ENCODE results near the gene HEXD.

The HEXD gene

GRCh38 chr17:82382933-82383255 is 35.3 kb upstream of the HEXD start:
- DNase-seq (ENCODE audit: low spot score), result no peak

GRCh38 chr17:82383411-82383810 is 34.7 kb upstream of the HEXD start:
- no peak for DNase-seq (ENCODE audit: low spot score)

DNA sequence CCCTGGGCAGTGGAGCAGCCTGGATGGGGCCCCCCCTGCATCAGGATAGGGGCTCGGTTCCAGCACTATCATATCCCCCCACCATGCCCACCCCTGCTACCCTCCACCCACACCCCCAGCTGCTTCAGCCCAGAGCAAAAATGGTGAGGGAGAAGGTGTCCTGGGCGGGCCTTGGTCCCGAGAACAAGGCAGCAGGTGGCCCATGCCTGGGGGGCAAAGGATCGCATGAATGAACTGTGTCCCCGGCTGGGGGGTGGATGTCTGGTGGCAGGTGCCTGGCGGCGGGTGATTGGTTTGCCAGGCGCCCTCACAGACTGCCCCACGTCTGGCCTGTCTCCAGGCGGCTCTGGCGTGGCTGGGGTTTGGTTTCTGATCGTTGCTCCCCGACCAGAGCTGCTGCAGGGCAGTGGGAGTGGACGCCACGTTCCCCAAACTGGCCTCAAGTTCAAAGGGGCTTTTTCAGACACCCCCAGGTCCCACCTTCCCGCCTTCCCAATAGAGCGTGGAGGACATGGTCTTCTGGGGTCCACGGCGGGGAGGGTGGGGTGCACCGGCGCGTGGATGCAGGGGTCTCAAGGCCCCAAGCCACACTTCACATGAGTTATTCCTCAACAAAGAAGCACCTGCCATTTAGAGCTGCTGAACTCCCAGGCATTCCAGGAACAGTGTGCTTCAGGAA is 34.0 kb upstream of the HEXD start:
- no peak for DNase-seq (ENCODE audit: low spot score)

GRCh38 chr17:82384730-82385481 is 33.2 kb upstream of the HEXD start:
- no peak for DNase-seq (ENCODE audit: low spot score)

GRCh38 chr17:82385559-82386254 is 32.4 kb upstream of the HEXD start:
- DNase-seq (ENCODE audit: low spot score), result no peak

DNA sequence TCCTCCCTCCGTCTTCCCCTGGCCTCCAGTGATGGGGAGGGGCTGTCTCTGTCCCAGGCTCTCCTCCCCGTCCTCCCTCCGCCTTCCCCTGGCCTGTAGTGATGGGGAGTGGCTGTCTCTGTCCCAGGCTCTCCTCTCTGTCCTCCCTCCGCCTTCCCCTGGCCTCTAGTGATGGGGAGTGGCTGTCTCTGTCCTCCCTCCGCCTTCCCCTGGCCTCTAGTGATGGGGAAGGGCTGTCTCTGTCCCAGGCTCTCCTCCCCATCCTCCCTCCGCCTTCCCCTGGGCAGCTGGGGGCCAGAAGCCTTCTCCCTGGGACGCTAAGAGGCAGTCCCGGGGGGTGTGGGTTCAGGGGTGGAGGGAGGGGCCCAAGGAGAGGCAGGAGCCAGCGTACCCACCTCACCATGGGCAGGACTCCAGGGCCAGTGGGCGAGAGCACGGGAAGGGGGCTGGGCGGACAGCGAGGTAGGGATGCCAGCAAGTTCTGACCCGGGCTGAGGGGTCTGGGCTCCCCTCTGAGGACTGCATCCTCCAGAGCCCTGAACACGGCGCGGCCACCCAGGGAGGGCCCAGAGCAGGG is 31.8 kb upstream of the HEXD start:
- no peak for DNase-seq (ENCODE audit: low spot score)

GRCh38 chr17:82386881-82387704 is 31.1 kb upstream of the HEXD start:
- no peak for DNase-seq (ENCODE audit: low spot score)

GRCh38 chr17:82387705-82388106 is 30.4 kb upstream of the HEXD start:
- no peak for DNase-seq (ENCODE audit: low spot score)

DNA sequence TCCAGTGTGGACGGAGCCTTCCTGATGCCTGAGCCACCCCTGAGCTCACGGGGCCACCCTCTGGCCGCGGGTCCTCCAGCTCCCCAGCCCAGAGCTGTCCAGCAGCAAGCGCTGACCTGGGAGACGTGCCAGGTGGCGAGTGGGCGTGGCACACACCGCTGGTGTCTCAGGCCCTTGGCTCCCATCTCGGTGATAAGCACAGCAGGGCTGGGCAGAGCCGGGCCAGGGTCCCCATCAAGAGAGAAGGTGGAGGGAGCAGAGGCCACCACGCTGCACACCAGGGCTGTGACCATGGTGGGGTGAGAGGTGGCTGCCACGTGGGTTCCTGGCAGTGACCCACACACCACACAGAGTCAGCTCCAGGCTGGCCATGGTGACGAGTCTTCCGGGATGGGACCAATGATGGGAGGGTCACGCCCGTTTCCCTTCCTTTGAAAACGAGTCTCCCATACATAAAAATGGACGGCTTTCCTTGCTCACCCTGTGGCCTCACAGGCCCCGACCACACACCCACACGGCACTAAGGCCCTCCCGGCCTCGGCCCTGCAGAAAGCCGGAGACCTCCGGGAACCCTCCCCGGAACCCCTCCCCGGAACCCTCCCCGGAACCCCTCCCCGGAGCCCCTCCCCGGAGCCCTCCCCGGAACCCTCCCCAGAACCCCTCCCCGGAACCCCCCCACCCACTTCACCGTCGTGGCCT is 29.8 kb upstream of the HEXD start:
- DNase-seq (ENCODE audit: low spot score), result no peak

GRCh38 chr17:82388922-82389283 is 29.2 kb upstream of the HEXD start:
- DNase-seq (ENCODE audit: low spot score), result no peak

DNA sequence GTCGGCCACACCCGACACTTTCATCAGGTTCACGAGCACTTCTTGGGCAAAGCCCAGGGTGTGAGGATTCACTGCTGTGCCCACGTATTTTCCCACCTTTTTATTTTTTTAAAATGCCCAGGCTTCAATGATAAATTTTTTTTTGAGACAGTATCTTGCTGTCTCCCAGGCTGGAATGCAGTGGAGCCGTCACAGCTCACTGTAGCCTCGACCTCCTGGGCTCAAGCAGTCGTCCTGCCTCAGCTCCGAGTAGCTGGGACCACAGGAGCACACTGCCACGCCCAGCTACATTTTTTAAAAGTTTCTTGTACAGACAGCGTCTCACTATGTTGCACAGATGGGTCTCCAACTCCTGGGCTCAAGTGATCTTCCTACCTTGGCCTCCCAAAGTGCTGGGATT is 28.8 kb upstream of the HEXD start:
- no peak for DNase-seq (ENCODE audit: low spot score)

- no peak for DNase-seq (ENCODE audit: low spot score)
Observed at GRCh38 chr17:82390015-82390859, 27.9 kb upstream of the HEXD start.

DNA sequence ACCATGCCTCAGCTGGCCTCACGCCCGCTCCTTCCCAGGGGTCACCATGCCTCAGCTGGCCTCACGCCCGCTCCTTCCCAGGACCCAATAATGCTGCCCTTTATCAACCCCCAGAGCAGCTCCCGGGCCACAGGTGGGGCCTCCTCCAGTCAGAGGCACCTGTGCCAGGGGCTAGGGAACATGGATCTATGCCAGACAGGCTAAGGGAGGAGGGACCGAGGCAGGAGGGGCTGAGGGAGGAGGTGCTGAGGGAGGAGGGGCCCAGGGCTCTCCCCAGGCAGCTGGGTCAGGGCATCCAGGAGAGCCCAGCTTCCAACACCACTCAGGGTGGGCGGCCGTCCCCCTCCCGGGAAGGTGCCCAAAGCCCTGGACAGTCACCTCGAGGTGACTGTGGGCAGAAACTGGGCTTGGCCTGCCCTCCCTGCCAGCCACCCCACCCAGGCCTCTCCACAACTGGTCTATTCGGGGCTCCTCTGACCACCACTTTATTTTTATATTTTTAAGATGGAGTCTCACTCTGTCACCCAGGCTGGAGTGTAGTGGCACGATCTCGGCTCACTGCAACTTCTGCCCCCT is 27.2 kb upstream of the HEXD start:
- no peak for DNase-seq (ENCODE audit: low spot score)

- DNase-seq (ENCODE audit: low spot score), result no peak
Observed at GRCh38 chr17:82391496-82392066, 26.6 kb upstream of the HEXD start.

- no peak for DNase-seq (ENCODE audit: low spot score)
Observed at GRCh38 chr17:82392209-82392920, 25.8 kb upstream of the HEXD start.

DNA sequence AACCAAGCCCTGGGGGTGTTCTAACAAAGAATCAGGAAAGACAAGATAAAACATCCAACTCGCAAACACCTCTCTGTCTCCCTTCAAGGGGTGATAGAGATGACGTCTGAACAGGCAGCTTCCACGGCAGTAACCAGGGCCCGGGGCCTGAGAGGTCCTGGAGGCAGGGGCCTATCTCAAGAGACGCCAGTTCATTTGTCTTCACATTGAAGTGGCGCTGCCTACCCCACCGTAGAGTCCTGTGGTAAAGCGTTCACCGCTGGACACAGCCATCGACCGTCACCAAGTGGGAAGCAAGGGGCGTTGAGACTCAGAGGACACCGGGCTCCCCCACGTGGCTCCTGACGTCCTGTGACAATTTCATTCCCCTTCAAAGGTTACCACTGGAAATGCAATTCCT is 25.2 kb upstream of the HEXD start:
- DNase-seq (ENCODE audit: low spot score), result no peak

DNA sequence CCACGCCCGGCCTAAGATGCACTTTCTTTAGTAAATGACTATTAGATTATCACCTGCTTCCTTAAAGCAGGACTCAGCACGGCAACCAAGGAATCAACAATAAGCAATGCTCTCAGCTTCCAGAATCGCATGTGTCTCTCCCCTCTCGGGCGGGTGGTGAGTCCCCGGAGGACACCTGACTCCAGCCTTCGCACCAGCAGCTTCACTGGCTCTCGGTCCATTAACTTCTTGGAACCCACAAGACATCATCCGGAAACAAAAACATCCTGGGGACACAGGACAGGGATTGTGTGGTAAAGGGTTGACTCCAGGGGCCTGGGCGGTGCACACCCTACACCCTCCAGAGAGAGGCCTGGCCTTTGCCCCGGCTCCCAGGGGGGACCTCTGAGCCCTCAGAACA is 23.9 kb upstream of the HEXD start:
- no peak for DNase-seq (ENCODE audit: low spot score)

DNA sequence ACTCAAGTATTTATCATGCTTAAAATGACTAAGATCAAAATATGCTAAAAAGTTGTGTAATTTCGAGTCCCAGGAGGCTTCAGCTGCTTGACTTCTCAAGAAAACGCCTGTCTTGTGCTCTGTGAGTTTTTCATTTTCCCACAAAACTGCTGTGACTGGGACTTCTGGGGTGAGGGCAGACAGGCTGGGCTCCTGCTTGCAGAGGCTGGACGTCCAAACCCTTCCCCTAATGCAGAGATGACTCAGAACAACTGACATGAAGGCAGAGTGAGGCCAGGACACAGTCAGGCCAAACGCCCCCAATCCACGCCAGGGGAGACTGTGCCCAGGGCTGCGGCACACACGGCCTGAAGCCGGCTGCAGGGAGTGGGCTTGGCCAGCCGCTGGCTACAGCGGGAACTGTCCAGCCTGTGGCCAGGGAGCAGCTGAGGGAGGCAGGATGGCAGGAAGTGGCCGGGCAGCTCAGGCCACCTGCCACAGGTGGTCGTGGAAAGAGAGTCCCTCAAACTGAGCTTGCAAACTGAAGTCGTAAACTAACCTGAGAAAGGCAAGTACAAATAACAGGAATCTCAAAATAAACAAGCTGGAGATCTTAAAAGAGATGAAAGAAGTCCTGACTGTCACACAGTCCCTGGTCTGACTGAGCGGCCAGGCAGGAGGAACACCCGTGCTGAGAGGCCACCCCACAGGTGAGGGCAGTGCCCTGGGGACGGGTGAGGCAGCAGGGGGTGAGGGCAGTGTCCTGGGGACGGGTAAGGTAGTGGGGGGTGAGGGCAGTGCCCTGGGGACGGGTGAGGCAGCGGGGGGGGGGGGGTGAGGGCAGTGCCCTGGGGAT is 21.3 kb upstream of the HEXD start:
- DNase-seq (ENCODE audit: low spot score), result no peak

Data from germinal center (tissue), 1 donor.